Vagina (tissue), 2 donors: ENCODE results near the gene LIG1. TPM values are rescaled to one million over a fixed set of nuclear protein-coding genes. Genes with fewer than 3 reads are reported as not detected.

Experiments
- DNase-seq, 2 donors: peaks; one replicate each; pipeline ENCODE4 v3.0.0-alpha.2; 2017; ENCODE audit errors: extremely low spot score in 2 of 2
- H3K27ac ChIP-seq: fragments of 200-600 bp; sonication (generic); one replicate; pipeline ENCODE4 v1.5.1; 2019
- H3K27me3 ChIP-seq: fragments of 200-600 bp; sonication (generic); one replicate; pipeline ENCODE4 v1.5.1; 2019
- H3K36me3 ChIP-seq, 2 donors: fragments of 200-600 bp; sonication (generic); one replicate each; pipeline ENCODE4 v1.5.1; 2017 to 2019
- H3K4me1 ChIP-seq: fragments of 200-600 bp; sonication (generic); one replicate; pipeline ENCODE4 v1.5.1; 2019
- H3K4me3 ChIP-seq, 2 donors: fragments of 200-600 bp; sonication (generic); 1 replicate in 1 of 2; 2 replicates in 1 of 2; pipeline ENCODE4 v1.5.1; 2016 to 2019
- H3K9me3 ChIP-seq: fragments of 200-600 bp; sonication (generic); one replicate; pipeline ENCODE4 v1.5.1; 2019
- POLR2A ChIP-seq, 2 donors: fragments of 450-650 bp; IDR thresholded peaks; one replicate each; pipeline ENCODE4 v1.6.1; 2017; ENCODE audit warnings: antibody characterized with exemption in 2 of 2, mild to moderate bottlenecking in 2 of 2, moderate library complexity in 2 of 2
- POLR2AphosphoS5 ChIP-seq, 2 donors: sonication (generic); formaldehyde crosslinking; IDR thresholded peaks; one replicate each; pipeline ENCODE4 v1.9.0; 2017; ENCODE audit warnings: antibody characterized with exemption in 2 of 2, mild to moderate bottlenecking in 2 of 2, low read depth in 1 of 2; ENCODE audit not compliant: insufficient read depth in 1 of 2
- intact Hi-C: fragments of 100-400 bp; cut with DNase I; formaldehyde crosslinking; loops from one replicate; pipeline ENCODE4 v1.15.1; 2023
- total RNA-seq: library from RNA; depleted of rRNA; stranded (reverse); fragments of >200 nt; gene quantifications from one replicate; pipeline ENCODE4 v1.2.3, GENCODE V29; 2016
- TF ChIP-seq, protein P1 (sequence below), 3 experiments: fragments of 450-650 bp in 2 of 3; fragments of 200-600 bp in 1 of 3; sonication (generic) in 1 of 3; IDR thresholded peaks; one replicate each; pipeline ENCODE4 v1.5.1; 2017 to 2019; ENCODE audit warnings: antibody characterized with exemption in 3 of 3, mild to moderate bottlenecking in 2 of 3, moderate library complexity in 2 of 3

Gene LIG1
- total RNA-seq, 1 donor from 2014 or later, result 10.8 TPM

DNA sequence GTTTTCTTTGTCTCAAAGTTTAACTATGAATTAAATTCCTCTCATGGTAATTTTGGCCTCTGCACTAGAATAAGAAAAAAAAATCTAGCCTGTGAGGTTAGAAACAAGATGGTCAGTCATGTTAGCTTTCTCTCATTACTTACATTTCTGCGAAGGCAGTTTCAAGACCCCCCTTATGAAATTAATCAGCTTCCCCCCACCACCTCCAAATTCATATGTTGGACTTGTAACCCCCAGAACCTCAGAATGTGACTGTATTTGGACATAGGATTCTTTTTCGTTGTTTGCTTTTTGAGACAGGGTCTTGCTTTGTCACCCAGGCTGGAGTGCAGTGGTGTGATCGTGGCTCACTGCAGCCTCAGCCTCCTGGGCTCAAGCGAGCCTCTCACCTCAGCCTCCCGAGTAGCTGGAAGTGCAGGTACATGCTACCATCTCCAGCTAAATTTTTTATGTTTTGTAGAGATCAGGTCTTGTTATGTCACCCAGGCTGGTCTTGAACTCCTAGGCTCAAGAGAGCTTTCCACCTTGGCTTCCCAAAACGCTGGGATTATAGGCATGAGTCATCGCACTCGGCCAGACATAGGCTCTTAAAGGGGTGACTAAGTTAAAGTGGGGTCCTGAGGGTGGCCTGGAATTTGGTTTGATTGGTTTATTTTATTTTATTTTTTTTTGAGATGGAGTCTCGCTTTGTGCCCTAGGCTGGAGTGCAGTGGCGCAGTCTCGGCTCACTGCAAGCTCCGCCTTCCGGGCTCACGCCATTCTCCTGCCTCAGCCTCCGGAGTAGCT lies 61.0 kb downstream of the LIG1 start:
- H3K4me1 ChIP-seq, result peaks cover 29% of the 10 kb centered on the region
- H3K4me3 ChIP-seq, result no peak overlapping the region
- intact Hi-C loops, result loop anchor here (5.0 kb wide), 1 partner anchor 43 kb away; no protein-coding TSS in a partner anchor
- no peaks in the 10 kb centered on the region for H3K9me3 ChIP-seq
- TF ChIP-seq, protein P1, sequence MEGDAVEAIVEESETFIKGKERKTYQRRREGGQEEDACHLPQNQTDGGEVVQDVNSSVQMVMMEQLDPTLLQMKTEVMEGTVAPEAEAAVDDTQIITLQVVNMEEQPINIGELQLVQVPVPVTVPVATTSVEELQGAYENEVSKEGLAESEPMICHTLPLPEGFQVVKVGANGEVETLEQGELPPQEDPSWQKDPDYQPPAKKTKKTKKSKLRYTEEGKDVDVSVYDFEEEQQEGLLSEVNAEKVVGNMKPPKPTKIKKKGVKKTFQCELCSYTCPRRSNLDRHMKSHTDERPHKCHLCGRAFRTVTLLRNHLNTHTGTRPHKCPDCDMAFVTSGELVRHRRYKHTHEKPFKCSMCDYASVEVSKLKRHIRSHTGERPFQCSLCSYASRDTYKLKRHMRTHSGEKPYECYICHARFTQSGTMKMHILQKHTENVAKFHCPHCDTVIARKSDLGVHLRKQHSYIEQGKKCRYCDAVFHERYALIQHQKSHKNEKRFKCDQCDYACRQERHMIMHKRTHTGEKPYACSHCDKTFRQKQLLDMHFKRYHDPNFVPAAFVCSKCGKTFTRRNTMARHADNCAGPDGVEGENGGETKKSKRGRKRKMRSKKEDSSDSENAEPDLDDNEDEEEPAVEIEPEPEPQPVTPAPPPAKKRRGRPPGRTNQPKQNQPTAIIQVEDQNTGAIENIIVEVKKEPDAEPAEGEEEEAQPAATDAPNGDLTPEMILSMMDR (IDR thresholded peaks at IDR 0.05), result no peak
- TF ChIP-seq POLR2A (IDR thresholded peaks at IDR 0.05) (no peak), POLR2AphosphoS5 (IDR thresholded peaks at IDR 0.05; ENCODE audit: insufficient read depth in 1 of 2, low read depth in 1 of 2) (no peak)
- peak overlapping the region; percentile 92 for H3K27ac ChIP-seq
- H3K27me3 ChIP-seq, result no peaks in the 10 kb centered on the region
- no peak for DNase-seq
- no peaks in the 10 kb centered on the region for H3K36me3 ChIP-seq

- no peaks in the 10 kb centered on the region for H3K27me3 ChIP-seq
- intact Hi-C loops, result no loop called here
- no peak overlapping the region for H3K4me3 ChIP-seq
- TF ChIP-seq, protein P1 (IDR thresholded peaks at IDR 0.05), result no peak
- TF ChIP-seq POLR2A (IDR thresholded peaks at IDR 0.05) (no peak), POLR2AphosphoS5 (IDR thresholded peaks at IDR 0.05; ENCODE audit: insufficient read depth in 1 of 2, low read depth in 1 of 2) (no peak)
- no peaks in the 10 kb centered on the region for H3K9me3 ChIP-seq
- H3K27ac ChIP-seq, result no peak overlapping the region
- DNase-seq, result no peak
- no peaks in the 10 kb centered on the region for H3K36me3 ChIP-seq
- peaks cover 6% of the 10 kb centered on the region for H3K4me1 ChIP-seq
These were observed 66.2 kb downstream of the LIG1 start for GRCh38 chr19:48103922-48104321.

- TF ChIP-seq, protein P1 (IDR thresholded peaks at IDR 0.05), result peak in 2 of 3 experiments; percentile 29 to 30
- TF ChIP-seq POLR2AphosphoS5 (IDR thresholded peaks at IDR 0.05; ENCODE audit: insufficient read depth in 1 of 2, low read depth in 1 of 2) (no peak), POLR2A (IDR thresholded peaks at IDR 0.05) (no peak)
- intact Hi-C loops, result no loop called here
- Histone ChIP-seq H3K4me3 (no peak overlapping the region), H3K9me3 (no peaks in the 10 kb centered on the region), H3K27me3 (no peaks in the 10 kb centered on the region), H3K27ac (no peak overlapping the region), H3K4me1 (peaks cover 6% of the 10 kb centered on the region), H3K36me3 (no peaks in the 10 kb centered on the region)
- no peak for DNase-seq
These were observed 67.0 kb downstream of the LIG1 start for GRCh38 chr19:48102870-48103751.

GRCh38 chr19:48095612-48096175 lies 74.5 kb downstream of the LIG1 start:
- H3K27me3 ChIP-seq, result no peaks in the 10 kb centered on the region
- peaks cover under 1% of the 10 kb centered on the region for H3K9me3 ChIP-seq
- H3K36me3 ChIP-seq, result peaks cover 0 to 26% of the 10 kb centered on the region in 2 donors
- intact Hi-C loops, result no loop called here
- H3K4me1 ChIP-seq, result peaks cover 7% of the 10 kb centered on the region
- DNase-seq, result no peak
- TF ChIP-seq POLR2AphosphoS5 (IDR thresholded peaks at IDR 0.05; ENCODE audit: insufficient read depth in 1 of 2, low read depth in 1 of 2), result no peak
- no peak for TF ChIP-seq POLR2A (IDR thresholded peaks at IDR 0.05)
- TF ChIP-seq, protein P1 (IDR thresholded peaks at IDR 0.05), result no peak
- no peak overlapping the region for H3K27ac ChIP-seq
- H3K4me3 ChIP-seq, result no peak overlapping the region
